GM19463 (cell line): ENCODE measurements around the gene CD69.
"Not testable (repeated sequence)": the region's sequence is repeated elsewhere in the genome, so short reads cannot be mapped to it uniquely, and the experiment has no call there.

ENCODE experiments used
- ATAC-seq: cut with Tn5 transposase; IDR thresholded peaks from one replicate; pipeline ENCODE4 v1.9.1; 2021; ENCODE audit warnings: mild to moderate bottlenecking, moderate library complexity; ENCODE audit not compliant: unreplicated experiment

CD69 gene

DNA sequence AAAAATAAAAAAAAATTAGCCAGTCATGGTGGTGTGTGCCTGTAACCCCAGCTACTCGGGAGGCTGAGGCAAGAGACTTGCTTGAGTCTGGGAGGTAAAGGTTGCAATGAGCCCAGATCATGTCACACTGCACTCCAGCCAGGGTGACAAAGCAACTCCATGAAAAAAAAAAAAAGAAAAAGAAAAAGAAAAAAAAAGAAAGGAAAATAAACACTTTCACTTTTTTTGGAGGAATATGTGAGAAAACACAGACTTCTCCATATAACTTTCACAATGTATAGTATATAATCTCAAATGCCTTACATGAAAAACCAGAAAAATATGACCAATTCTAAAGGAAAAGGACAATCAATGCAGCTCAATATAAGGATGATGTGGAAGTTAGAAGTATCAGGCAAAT is 36.7 kb downstream of the CD69 start:
- no peak for ATAC-seq

DNA sequence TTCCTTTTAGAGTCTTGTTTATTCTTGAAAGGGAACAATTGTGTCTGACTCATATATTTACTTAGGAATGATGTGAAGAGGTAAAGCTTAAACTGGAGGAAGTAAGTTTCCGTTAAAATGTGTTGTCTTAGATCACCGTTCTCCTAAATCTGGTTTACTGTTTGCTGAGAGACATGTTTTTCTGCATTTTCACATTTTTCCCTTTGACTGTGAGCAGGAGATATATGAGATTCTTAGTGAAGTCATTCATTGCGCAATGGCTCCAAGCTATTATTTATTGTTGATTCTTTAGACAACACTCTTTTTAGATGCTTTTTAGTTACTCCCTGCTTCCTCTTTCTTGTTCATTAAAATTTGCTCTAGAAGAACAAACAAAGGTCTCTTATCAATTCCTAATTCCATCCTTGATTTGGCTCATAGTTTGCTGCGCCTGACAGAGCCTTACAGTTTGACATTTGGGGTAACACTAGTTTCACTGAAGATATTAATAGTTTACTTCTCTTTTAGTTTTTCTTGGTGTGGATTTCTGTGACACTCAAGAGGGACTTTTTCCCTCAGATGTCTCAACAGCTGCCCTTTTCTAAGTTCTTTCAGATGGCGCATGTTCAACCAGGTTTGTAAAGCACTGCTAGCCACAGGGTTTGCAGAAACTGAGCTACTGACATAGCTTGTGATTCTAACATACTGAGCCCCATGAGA is 39.2 kb downstream of the CD69 start:
- peak; percentile 55 for ATAC-seq

DNA sequence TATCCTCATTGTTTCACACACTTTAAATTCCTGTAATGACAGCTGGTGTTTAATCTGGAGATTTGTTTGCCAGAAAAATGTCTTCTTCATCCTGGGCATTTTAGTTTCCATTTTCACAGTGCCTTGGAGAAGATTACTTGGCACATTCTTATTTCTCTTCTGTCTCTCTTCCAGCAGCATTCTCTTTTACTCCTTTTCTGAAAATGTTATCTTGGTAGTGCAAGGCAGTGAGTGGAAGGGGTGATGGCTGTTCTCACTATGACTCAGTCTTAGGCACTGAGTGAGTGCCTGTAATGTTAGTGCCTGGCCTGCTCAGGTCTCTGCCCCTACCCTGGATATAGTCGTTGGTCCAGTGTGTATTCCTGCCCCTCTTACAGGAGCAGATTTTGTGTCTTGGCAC is 40.9 kb downstream of the CD69 start:
- no peak for ATAC-seq

DNA sequence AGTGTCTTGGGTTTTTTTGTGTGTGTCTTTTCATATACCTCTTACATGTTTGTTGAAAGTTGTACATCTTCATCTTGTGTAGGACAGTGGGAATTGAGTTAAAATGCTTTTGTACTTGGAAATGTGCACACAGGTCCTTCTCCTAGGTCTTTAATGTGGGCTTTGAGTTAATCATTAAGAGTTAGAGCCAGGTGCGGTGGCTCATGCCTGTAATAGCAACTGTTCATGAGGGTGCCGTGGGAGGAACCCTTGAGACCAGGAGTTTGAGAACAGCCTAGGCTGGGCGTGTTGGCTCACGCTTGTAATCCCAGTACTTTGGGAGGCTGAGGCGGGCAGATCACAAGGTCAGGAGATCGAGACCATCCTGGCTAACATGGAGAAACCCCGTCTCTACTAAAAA is 41.7 kb downstream of the CD69 start:
- peak; percentile 39 for ATAC-seq

DNA sequence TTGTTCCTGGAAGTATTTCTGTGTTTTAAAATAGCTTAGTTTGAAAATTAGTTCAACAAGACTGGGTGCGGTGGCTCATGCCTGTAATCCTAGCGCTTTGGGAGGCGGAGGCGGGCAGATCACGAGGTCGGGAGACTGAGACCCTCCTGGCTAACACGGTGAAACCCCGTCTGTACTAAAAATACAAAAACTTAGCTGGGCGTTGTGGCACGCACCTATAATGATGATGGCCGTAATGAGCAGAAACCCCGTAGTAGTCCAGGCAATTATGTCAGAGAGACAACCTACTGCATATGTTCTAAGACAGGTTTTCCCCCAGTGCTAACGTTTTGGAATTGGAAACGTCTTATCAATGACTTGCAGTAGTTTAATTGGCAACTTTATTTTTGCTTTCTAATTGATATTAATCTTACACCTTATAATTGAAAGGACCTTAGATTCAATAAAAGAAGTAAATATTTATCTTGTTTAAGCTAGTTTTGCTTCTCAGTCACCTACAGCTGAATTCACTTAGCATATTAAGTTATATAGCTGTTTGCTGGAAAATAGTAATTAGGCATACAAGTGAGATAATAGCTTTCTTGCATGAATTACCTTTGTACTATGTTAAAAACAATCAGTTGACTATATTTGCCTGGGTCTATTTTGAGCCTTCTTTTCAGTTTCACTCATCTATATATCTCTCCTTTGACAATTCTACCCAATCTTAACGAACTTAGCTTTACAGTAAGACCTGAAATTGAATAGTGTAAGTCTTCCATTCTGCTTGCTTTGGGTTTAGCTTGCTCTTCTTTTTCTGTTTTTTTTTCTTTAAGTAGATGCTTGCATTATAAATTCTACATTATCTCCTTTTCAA is 43.4 kb downstream of the CD69 start:
- ATAC-seq = no peak

DNA sequence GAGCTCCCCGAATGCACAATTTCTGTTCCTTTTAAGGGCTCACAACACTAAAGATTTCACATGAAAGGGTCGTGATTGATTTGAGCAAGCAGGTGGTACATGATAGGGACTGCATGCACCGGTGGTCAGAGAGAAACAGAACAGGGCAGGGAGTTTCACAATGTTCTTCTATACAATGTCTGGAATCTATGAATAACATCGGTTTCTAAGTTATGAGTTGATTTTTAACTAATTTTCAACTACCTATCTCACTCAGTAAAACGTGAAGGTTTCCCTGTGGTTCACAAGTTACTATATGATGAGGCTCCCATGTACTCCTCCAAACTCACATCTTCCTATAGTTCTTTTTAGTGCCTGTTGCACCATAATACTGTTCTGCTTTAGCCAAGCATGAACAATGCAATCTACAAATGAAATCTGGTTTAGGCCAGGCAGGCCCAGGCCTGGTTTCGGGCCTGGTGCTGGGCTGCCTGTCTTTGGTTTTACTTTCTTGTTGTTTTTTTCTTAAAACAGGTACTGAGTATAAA is 47.6 kb downstream of the CD69 start:
- ATAC-seq = peak; percentile 75

DNA sequence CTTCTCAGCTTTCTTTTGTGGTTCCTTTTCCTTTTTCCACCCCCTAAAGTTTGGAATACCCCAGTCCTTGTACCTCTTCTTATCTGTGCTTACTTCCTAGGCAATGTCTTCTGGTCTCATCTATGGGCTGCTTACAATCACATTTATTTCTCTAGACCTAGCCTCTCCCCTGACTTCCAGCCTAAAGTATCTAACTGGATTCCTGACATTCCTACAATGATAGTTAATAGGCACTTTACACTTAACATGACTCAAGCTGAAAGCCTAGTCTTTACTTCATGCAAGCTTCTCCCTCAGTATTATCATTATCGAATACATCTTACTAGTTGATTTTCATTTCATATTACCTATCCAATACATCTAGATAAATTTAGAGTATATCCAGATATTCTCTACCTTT is 49.0 kb downstream of the CD69 start:
- no peak for ATAC-seq

DNA sequence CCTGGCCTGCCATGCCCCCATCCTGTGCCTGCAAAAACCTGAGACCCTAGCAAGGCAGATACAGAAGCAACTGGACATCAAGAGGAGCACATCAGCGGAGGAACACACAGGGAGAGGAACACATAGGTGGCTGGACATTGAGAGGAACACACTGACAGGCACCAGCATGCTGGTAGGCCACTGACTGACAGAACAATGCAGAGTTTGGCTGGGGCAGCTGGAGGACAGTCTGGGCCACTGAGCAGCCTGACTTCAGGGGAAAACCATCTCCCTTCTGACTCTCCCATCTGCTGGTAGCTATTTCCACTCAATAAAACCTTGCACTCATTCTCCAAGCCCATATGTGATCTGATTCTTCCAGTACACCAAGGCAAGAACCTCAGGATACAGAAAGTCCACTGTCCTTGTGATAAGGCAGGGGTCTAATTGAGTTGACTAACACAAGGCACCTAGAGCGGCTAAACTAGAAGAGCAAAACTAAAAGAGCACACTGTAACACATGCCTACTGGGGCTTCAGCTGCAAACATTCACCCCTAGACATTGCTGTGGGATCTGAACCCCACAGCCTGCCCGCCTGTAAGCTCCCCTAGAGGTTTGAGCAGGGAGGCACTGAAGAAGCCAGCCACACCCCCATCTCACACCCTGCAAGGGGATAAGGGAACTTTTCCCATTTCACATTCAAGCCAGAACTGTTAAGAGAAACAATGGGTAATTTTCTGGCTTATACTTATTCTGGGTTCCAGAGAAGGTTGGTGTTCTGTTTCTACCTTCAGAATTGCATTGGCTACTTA is 49.9 kb downstream of the CD69 start:
- no peak for ATAC-seq

DNA sequence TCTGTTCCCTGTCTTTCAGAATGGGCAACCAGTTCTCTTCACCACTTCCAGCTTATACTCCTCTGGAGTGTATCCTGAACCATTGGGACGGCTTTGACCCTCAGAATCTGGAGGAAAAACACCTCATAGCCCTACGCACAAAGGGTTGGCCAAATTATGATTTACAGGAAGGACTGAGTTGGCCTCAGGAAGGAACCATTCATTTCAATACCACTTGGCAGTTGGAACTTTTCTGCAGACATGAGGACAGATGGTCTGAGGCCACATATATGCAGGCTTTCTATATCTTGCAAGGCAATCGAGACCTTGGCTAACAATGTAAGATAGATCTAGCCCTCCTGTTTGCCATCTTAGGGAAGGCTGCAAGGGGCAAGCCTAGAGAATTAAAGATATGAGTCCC is 51.8 kb downstream of the CD69 start:
- no peak for ATAC-seq

DNA sequence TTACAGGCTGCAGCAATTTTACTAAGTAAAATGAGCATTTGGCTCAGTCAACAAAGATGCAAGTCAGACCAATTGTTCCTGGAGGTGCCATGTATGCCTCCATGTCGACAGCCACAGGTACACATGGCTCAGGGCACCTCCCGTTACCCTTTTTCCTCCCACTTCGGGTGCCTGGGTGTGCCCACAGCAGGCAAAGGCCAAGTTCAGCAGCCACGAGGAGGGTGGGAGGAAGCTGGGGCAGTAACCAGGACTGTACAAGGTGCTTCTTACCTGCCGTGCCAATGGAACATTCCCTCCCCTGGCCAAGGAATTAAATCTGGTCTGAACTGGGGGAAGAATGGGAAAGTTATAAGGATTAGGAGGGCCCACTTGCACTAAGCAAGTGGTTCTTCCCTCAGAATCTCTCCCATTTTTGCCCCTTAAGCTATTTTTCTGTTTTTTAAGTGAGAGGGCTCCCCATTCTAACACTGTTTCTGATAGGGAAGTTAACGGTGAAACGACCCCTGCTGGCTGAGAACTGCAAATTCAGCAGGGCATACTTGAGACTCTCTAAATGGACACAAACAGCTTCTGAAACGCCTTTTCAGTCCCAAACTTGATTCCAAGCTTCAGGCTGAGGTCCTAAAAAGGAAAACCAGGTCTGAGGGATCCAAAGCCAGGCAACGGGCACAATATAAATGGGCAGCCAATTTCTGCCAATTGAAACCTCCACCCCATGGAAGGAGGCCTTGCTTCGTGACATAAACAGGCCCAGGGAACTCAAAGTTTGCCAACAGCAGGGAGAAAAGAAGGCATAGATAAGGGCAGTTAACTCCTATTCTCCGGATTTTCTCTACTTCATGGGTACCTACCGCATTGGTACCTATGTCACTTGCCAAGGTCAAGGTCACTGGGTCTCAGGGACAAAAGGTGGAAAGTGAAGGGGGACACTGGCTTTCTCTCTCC is 52.6 kb downstream of the CD69 start:
- no peak for ATAC-seq

DNA sequence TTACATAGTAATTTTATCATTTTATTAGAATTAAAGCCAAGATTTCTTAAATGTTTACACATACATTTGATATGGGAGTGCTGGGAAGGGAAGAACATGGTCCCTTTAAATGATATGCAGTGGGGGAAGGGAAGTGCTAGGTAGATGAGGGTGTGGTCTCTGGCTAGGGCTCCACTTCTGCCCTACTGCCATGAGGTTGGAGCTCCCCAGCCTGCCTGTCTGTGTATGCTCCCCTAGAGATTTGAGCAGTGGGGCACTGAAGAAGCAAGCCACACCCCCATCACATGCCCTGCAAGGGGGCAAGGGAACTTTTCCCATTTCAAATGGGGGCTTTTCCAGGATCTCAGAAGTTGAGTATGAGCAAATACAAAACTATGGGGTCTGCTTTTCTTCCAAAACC is 53.3 kb downstream of the CD69 start:
- ATAC-seq = no peak

DNA sequence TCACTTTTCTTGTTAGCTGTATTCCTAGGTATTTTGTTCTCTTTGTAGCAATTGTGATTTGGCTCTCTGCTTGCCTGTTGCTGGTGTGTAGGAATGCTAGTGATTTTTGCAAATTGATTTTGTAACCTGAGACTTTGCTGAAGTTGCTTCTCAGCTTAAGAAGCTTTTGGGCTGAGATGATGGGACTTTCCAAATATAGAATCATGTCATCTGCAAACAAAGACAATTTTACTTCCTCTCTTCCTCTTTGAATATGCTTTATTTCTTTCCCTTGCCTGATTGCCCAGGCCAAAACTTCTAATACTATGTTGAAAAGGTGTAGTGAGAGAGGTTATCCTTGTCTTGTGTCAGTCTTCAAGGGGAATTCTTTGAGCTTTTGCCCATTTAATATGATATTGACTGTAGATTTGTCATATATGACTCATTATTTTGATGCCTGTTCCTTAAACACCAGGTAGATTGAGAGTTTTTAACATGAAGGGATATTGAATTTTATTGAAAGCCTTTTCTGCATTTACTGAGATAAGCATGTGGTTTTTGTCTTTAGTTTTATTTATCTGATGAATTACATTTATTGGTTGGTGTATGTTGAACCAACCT is 54.5 kb downstream of the CD69 start:
- no peak for ATAC-seq

DNA sequence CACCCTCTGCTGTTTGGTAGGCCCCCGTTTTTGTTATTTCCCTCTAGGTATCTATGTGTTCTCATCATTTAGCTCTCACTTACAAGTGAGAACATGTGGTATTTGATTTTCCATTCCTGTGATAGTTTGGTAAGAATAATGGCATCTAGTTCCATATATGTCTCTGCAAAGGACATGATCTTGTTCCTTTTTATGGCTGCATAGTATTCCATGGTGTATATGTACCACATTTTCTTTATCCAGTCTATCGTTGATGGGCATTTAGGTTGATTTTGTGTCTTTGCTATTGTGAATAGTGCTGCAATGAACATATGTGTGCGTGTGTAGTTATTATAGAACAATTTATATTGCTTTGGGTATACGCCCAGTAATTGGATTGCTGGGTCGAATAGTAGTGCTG is 56.1 kb downstream of the CD69 start:
- not testable (repeated sequence) for ATAC-seq
